ENCODE data around the gene DYNC1H1. TPM values are rescaled to one million over a fixed set of nuclear protein-coding genes. Genes with fewer than 3 reads are reported as not detected.

The DYNC1H1 gene
- total RNA-seq, 2 experiments from 2014 or later = 209 to 291 TPM

GRCh38 chr14:102019006-102019540 is 54.7 kb downstream of the DYNC1H1 start:
- no peaks in the 10 kb centered on the region for H3K9me3 ChIP-seq (ENCODE audit: low read length)
- H3K4me3 ChIP-seq (ENCODE audit: low read depth, low read length, poor library complexity, severe bottlenecking) = no peak overlapping the region
- no peak overlapping the region for H3K4me2 ChIP-seq (ENCODE audit: low read length)
- no peak for DNase-seq (ENCODE audit: low spot score)
- no peaks in the 10 kb centered on the region for H3K9me2 ChIP-seq (ENCODE audit: insufficient read depth, low read length)
- H3K36me3 ChIP-seq (ENCODE audit: insufficient read depth, low read length) = peaks cover 93% of the 10 kb centered on the region
- ChIA-PET POLR2A (interaction anchor here (0.9 kb wide), 1 partner anchor 286 kb away, joined by 7 read pairs; the partner anchor contains the start of gene MOK), CTCF (ENCODE audit: unreplicated experiment) (no interaction called here)
- no peaks in the 10 kb centered on the region for H3K4me1 ChIP-seq (ENCODE audit: insufficient read depth, low read length, poor library complexity, severe bottlenecking)
- BruUV-seq (replicated peaks) = no TSS peak
- intact Hi-C loops (cut with micrococcal nuclease; ENCODE audit: unreplicated experiment) = no loop called here
- no peak overlapping the region for H2AFZ ChIP-seq (ENCODE audit: low read length)
- TF ChIP-seq EZH2phosphoT487 (IDR thresholded peaks at IDR 0.05; ENCODE audit: borderline replicate concordance, low read depth, low read length) = no peak
- TF ChIP-seq, protein P1, sequence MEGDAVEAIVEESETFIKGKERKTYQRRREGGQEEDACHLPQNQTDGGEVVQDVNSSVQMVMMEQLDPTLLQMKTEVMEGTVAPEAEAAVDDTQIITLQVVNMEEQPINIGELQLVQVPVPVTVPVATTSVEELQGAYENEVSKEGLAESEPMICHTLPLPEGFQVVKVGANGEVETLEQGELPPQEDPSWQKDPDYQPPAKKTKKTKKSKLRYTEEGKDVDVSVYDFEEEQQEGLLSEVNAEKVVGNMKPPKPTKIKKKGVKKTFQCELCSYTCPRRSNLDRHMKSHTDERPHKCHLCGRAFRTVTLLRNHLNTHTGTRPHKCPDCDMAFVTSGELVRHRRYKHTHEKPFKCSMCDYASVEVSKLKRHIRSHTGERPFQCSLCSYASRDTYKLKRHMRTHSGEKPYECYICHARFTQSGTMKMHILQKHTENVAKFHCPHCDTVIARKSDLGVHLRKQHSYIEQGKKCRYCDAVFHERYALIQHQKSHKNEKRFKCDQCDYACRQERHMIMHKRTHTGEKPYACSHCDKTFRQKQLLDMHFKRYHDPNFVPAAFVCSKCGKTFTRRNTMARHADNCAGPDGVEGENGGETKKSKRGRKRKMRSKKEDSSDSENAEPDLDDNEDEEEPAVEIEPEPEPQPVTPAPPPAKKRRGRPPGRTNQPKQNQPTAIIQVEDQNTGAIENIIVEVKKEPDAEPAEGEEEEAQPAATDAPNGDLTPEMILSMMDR (conservative IDR thresholded peaks at IDR 0.05; ENCODE audit: low read length) = no peak
- no peaks in the 10 kb centered on the region for H4K20me1 ChIP-seq (ENCODE audit: insufficient read depth, low read length)
- no peak overlapping the region for H3K27ac ChIP-seq (ENCODE audit: low read depth, low read length, poor library complexity, severe bottlenecking)
- no peaks in the 10 kb centered on the region for H3K79me2 ChIP-seq (ENCODE audit: insufficient read depth, low read depth, low read length)

- H3K27ac ChIP-seq (ENCODE audit: low read depth, low read length, poor library complexity, severe bottlenecking) = no peak overlapping the region
- POLR2A ChIA-PET = no interaction called here
- H3K4me3 ChIP-seq (ENCODE audit: low read depth, low read length, poor library complexity, severe bottlenecking) = no peak overlapping the region
- intact Hi-C loops (cut with micrococcal nuclease; ENCODE audit: unreplicated experiment) = no loop called here
- peaks cover 85% of the 10 kb centered on the region for H3K36me3 ChIP-seq (ENCODE audit: insufficient read depth, low read length)
- CTCF ChIA-PET (ENCODE audit: unreplicated experiment) = no interaction called here
- no peaks in the 10 kb centered on the region for H3K4me1 ChIP-seq (ENCODE audit: insufficient read depth, low read length, poor library complexity, severe bottlenecking)
- no peak for DNase-seq (ENCODE audit: low spot score)
- no peak overlapping the region for H3K4me2 ChIP-seq (ENCODE audit: low read length)
- H3K9me3 ChIP-seq (ENCODE audit: low read length) = no peaks in the 10 kb centered on the region
- no peak overlapping the region for H2AFZ ChIP-seq (ENCODE audit: low read length)
- H3K79me2 ChIP-seq (ENCODE audit: insufficient read depth, low read depth, low read length) = no peaks in the 10 kb centered on the region
- no peaks in the 10 kb centered on the region for H4K20me1 ChIP-seq (ENCODE audit: insufficient read depth, low read length)
- TF ChIP-seq, protein P1 (conservative IDR thresholded peaks at IDR 0.05; ENCODE audit: low read length) = no peak
- TF ChIP-seq EZH2phosphoT487 (IDR thresholded peaks at IDR 0.05; ENCODE audit: borderline replicate concordance, low read depth, low read length) = no peak
- H3K9me2 ChIP-seq (ENCODE audit: insufficient read depth, low read length) = no peaks in the 10 kb centered on the region
- no TSS peak for BruUV-seq (replicated peaks)
Measured at GRCh38 chr14:102020058-102020971, 55.9 kb downstream of the DYNC1H1 start.

GRCh38 chr14:102026934-102027333 is 62.6 kb downstream of the DYNC1H1 start:
- DNase-seq (ENCODE audit: low spot score) = no peak
- Histone ChIP-seq H3K36me3 (ENCODE audit: insufficient read depth, low read length) (peaks cover 83% of the 10 kb centered on the region), H3K79me2 (ENCODE audit: insufficient read depth, low read depth, low read length) (no peaks in the 10 kb centered on the region), H3K27ac (ENCODE audit: low read depth, low read length, poor library complexity, severe bottlenecking) (no peak overlapping the region), H4K20me1 (ENCODE audit: insufficient read depth, low read length) (no peaks in the 10 kb centered on the region), H3K4me2 (ENCODE audit: low read length) (no peak overlapping the region), H3K4me1 (ENCODE audit: insufficient read depth, low read length, poor library complexity, severe bottlenecking) (no peaks in the 10 kb centered on the region), H3K9me3 (ENCODE audit: low read length) (no peaks in the 10 kb centered on the region), H3K9me2 (ENCODE audit: insufficient read depth, low read length) (no peaks in the 10 kb centered on the region), H2AFZ (ENCODE audit: low read length) (no peak overlapping the region), H3K4me3 (ENCODE audit: low read depth, low read length, poor library complexity, severe bottlenecking) (no peak overlapping the region)
- intact Hi-C loops (cut with micrococcal nuclease; ENCODE audit: unreplicated experiment) = no loop called here
- TF ChIP-seq, protein P1 (conservative IDR thresholded peaks at IDR 0.05; ENCODE audit: low read length) = no peak
- no peak for TF ChIP-seq EZH2phosphoT487 (IDR thresholded peaks at IDR 0.05; ENCODE audit: borderline replicate concordance, low read depth, low read length)
- ChIA-PET POLR2A (no interaction called here), CTCF (ENCODE audit: unreplicated experiment) (no interaction called here)
- BruUV-seq (replicated peaks) = no TSS peak

Data from OCI-LY7 (cell line).